Memory B cell (primary cell): ENCODE results near the gene TGFB3.

Source experiments
- ATAC-seq: fragments of 150-1000 bp; cut with Tn5 transposase; 2 replicates; pipeline ENCODE4 v1.10.0; 2021; ENCODE audit warnings: low read depth, mild to moderate bottlenecking, moderate library complexity
- DNase-seq, 2 donors: peaks; one replicate each; pipeline ENCODE4 v3.0.0; 2022; ENCODE audit warnings: low spot score in 2 of 2
- H3K27ac Mint-ChIP-seq: one replicate; pipeline ENCODE4 v1.8.0; 2022; ENCODE audit warnings: mild to moderate bottlenecking, moderate library complexity, mixed read lengths
- H3K27me3 Mint-ChIP-seq: one replicate; pipeline ENCODE4 v1.8.0; 2022; ENCODE audit warnings: mixed read lengths
- H3K36me3 Mint-ChIP-seq: one replicate; pipeline ENCODE4 v1.8.0; 2022; ENCODE audit warnings: mild to moderate bottlenecking, mixed read lengths
- H3K4me1 Mint-ChIP-seq: one replicate; pipeline ENCODE4 v1.8.0; 2022; ENCODE audit warnings: mixed read lengths
- H3K4me3 Mint-ChIP-seq: one replicate; pipeline ENCODE4 v1.8.0; 2022; ENCODE audit warnings: mild to moderate bottlenecking, moderate library complexity, mixed read lengths
- H3K9me3 Mint-ChIP-seq: one replicate; pipeline ENCODE4 v1.8.0; 2022; ENCODE audit warnings: mixed read lengths

Gene TGFB3

GRCh38 chr14:75999511-76000190 is 17.9 kb upstream of the TGFB3 start:
- Mint-ChIP-seq H3K4me1 (no peaks in the 10 kb centered on the region), H3K27me3 (no peaks in the 10 kb centered on the region), H3K4me3 (no peak overlapping the region), H3K27ac (no peak overlapping the region), H3K36me3 (peaks cover 48% of the 10 kb centered on the region), H3K9me3 (peaks cover 9% of the 10 kb centered on the region)
- DNase-seq (no peak), ATAC-seq (no peak)

GRCh38 chr14:75996488-75996887 is 14.7 kb upstream of the TGFB3 start:
- H3K4me1 Mint-ChIP-seq: peaks cover 5% of the 10 kb centered on the region
- no peaks in the 10 kb centered on the region for H3K9me3 Mint-ChIP-seq
- no peaks in the 10 kb centered on the region for H3K27me3 Mint-ChIP-seq
- no peak overlapping the region for H3K27ac Mint-ChIP-seq
- ATAC-seq: no peak
- H3K4me3 Mint-ChIP-seq: no peak overlapping the region
- peaks cover 33% of the 10 kb centered on the region for H3K36me3 Mint-ChIP-seq
- no peak for DNase-seq

DNA sequence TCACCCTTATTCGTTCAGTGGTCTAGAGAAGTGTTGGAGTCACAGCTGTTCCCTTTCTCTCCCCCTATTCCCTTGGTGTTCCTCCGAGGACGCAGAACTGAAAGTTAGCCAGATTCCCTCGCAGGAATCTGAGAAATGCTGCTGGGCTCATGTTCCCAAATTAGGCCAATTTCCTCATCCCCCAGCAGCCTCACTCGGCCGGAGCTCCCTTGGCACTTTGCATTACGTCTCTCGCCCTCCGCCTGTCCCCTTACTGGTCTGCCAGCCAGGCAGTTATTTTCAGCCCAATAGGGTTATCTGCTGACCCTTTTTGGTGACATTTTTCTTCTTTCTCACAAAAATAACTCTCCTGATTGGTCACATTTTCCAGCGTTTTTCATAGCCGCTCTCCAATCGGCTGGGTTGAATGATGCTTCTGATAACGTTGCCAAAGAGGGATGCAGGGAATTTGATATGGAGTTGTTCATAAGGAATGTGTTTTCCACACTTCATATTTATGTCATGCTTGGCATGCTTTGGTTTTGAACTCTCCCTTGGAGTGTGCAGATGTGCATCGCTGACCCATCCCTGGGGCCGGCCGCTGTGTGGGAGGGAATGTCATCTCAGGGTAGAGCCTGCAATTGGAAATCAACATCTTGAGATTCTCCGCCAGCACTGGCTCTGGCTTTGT is 13.7 kb upstream of the TGFB3 start:
- peaks cover 5% of the 10 kb centered on the region for H3K4me1 Mint-ChIP-seq
- H3K36me3 Mint-ChIP-seq: peaks cover 26% of the 10 kb centered on the region
- H3K9me3 Mint-ChIP-seq: no peaks in the 10 kb centered on the region
- no peak for ATAC-seq
- no peak for DNase-seq
- no peak overlapping the region for H3K4me3 Mint-ChIP-seq
- H3K27ac Mint-ChIP-seq: no peak overlapping the region
- H3K27me3 Mint-ChIP-seq: no peaks in the 10 kb centered on the region

GRCh38 chr14:75993567-75994041 is 11.8 kb upstream of the TGFB3 start:
- H3K27ac Mint-ChIP-seq: no peak overlapping the region
- no peaks in the 10 kb centered on the region for H3K9me3 Mint-ChIP-seq
- peaks cover 5% of the 10 kb centered on the region for H3K4me1 Mint-ChIP-seq
- no peak for ATAC-seq
- no peak overlapping the region for H3K4me3 Mint-ChIP-seq
- no peaks in the 10 kb centered on the region for H3K27me3 Mint-ChIP-seq
- H3K36me3 Mint-ChIP-seq: peaks cover 23% of the 10 kb centered on the region
- no peak for DNase-seq

DNA sequence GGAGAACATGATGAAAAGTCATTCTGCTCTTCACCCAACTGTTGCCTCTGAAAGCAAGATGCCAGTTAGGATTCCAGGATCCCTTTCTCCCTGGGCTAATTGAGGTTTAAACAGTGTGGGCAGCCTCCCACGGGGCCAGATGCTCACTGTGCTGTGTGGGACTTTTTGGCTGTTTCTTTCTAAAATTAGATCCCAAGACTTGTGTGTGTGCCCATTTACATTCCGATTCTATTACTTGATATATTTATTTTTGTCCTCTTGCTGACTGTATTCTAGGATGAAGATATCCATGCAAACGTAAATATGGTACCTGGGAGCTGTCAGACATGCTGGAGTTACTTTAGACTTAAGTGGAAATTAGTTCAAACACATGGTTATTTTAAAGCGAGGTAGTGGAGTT is 10.0 kb upstream of the TGFB3 start:
- no peak for DNase-seq
- H3K36me3 Mint-ChIP-seq: peaks cover 15% of the 10 kb centered on the region
- no peaks in the 10 kb centered on the region for H3K9me3 Mint-ChIP-seq
- no peak overlapping the region for H3K27ac Mint-ChIP-seq
- ATAC-seq: no peak
- H3K4me3 Mint-ChIP-seq: no peak overlapping the region
- H3K4me1 Mint-ChIP-seq: peaks cover 6% of the 10 kb centered on the region
- H3K27me3 Mint-ChIP-seq: no peaks in the 10 kb centered on the region

DNA sequence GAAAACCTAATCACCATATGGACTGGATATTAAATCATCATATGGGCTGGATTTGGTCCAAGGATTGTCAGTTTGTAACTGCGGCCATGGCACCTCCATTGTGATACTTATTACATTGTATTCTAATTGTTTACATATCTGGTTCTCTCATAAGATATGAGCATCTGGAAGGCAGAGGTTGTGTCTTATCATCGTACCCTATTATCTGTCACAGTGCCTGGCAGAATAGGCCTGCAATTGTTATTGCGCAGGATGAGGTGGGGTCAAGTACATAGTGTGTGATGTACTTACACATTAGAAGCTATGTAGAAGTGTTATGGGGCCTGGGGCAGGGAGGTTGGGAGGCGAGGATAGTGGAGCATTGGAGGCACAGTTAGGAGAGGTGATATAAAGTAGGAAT is 8.5 kb upstream of the TGFB3 start:
- H3K9me3 Mint-ChIP-seq: no peaks in the 10 kb centered on the region
- no peak for DNase-seq
- no peak overlapping the region for H3K4me3 Mint-ChIP-seq
- ATAC-seq: no peak
- peaks cover 8% of the 10 kb centered on the region for H3K36me3 Mint-ChIP-seq
- no peaks in the 10 kb centered on the region for H3K27me3 Mint-ChIP-seq
- H3K27ac Mint-ChIP-seq: no peak overlapping the region
- H3K4me1 Mint-ChIP-seq: peaks cover 14% of the 10 kb centered on the region

GRCh38 chr14:75989134-75989533 is 7.3 kb upstream of the TGFB3 start:
- DNase-seq (no peak), ATAC-seq (no peak)
- H3K27me3 Mint-ChIP-seq: no peaks in the 10 kb centered on the region
- H3K4me3 Mint-ChIP-seq: no peak overlapping the region
- no peak overlapping the region for H3K27ac Mint-ChIP-seq
- peaks cover 15% of the 10 kb centered on the region for H3K4me1 Mint-ChIP-seq
- no peaks in the 10 kb centered on the region for H3K9me3 Mint-ChIP-seq
- H3K36me3 Mint-ChIP-seq: peaks cover 5% of the 10 kb centered on the region

DNA sequence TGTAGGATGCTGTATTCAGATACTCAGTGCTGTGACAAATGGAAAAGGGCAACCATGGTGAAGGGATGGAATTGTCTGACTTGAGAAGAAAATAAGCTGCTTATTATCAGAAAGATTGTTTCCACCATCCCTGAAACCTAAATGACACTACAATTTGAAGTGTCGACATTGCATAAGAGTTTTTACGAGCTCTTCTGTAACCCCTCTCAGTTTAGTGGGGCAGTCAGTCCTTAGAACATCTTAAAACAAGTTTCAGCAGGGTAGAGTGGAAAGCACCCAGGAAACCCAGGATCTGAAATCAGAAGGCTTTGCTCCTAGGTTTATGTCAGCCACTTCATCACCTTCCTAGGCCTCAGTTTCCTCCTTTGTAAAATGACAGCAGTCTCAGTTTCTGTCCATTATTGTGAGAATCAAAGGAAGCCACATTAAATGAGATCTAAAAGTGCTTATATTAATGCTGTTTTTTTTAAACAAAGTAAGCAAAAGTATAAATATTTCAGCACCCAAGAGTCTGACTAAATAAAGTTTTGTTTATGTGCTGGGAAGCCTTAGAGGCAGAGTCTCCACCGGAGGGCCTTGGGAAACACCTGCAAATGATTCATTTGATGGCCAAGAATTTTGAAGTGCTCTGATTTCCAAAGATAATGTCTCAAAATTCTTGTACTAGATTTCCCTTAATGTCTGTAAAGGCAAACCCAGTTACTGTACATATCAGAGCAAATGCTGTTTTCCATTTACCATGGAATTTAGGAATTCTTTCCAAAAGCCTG is 5.6 kb upstream of the TGFB3 start:
- no peaks in the 10 kb centered on the region for H3K27me3 Mint-ChIP-seq
- no peaks in the 10 kb centered on the region for H3K9me3 Mint-ChIP-seq
- H3K27ac Mint-ChIP-seq: no peak overlapping the region
- peaks cover 10% of the 10 kb centered on the region for H3K4me1 Mint-ChIP-seq
- no peak for ATAC-seq
- no peak overlapping the region for H3K4me3 Mint-ChIP-seq
- H3K36me3 Mint-ChIP-seq: peaks cover 5% of the 10 kb centered on the region
- DNase-seq: no peak

GRCh38 chr14:75986439-75986765 is 4.6 kb upstream of the TGFB3 start:
- peaks cover 15% of the 10 kb centered on the region for H3K4me1 Mint-ChIP-seq
- DNase-seq: no peak
- no peaks in the 10 kb centered on the region for H3K27me3 Mint-ChIP-seq
- ATAC-seq: no peak
- peak overlapping the region; percentile 91 for H3K27ac Mint-ChIP-seq
- H3K36me3 Mint-ChIP-seq: peaks cover 5% of the 10 kb centered on the region
- no peaks in the 10 kb centered on the region for H3K9me3 Mint-ChIP-seq
- H3K4me3 Mint-ChIP-seq: peak overlapping the region; percentile 93

GRCh38 chr14:75985618-75986438 is 4.0 kb upstream of the TGFB3 start, which contains the start of gene IFT43:
Gene IFT43, plus strand, starts transcription at chr14:75985763. Its CDS starts 24 bp downstream, at chr14:75985787.
- Mint-ChIP-seq H3K9me3 (no peaks in the 10 kb centered on the region), H3K4me1 (peaks cover 21% of the 10 kb centered on the region), H3K4me3 (peak within 1 kb of the TSS; percentile 93), H3K36me3 (peaks cover 5% of the 10 kb centered on the region), H3K27ac (peak within 1 kb of the TSS; percentile 91), H3K27me3 (no peaks in the 10 kb centered on the region)
- ATAC-seq: peak; percentile 74
- peak; percentile 83 to 90 for DNase-seq

DNA sequence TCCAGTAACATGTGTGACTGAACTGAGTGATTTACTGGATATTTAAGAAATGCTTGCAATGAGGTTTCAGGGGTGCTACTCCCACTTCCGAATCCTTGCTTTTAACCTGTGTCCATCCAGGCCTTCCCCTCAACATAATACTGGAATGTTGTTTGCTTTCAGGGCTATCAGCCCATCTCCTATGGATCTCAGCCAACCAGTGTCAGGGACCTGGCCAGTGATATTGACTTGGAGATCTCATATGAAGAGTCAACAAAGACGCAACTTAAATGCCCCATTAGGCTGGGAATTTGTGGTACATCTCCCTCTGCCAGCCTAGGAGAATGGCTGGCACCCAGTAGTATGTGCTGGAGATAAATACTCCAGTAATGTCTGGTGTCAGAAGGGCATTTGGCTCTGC is 2.9 kb upstream of the TGFB3 start:
- Mint-ChIP-seq H3K4me1 (peaks cover 27% of the 10 kb centered on the region), H3K36me3 (no peaks in the 10 kb centered on the region), H3K27ac (peak overlapping the region; percentile 91), H3K27me3 (no peaks in the 10 kb centered on the region), H3K9me3 (no peaks in the 10 kb centered on the region), H3K4me3 (no peak overlapping the region)
- ATAC-seq: no peak
- DNase-seq: no peak

- Mint-ChIP-seq H3K27ac (no peak overlapping the region), H3K27me3 (no peaks in the 10 kb centered on the region), H3K9me3 (no peaks in the 10 kb centered on the region), H3K4me1 (peaks cover 40% of the 10 kb centered on the region), H3K4me3 (peak overlapping the region; percentile 88), H3K36me3 (no peaks in the 10 kb centered on the region)
- ATAC-seq: no peak
- DNase-seq: no peak
These were observed 1.2 kb upstream of the TGFB3 start for GRCh38 chr14:75983019-75983358.

GRCh38 chr14:75982266-75983018 is 647 bp upstream of the TGFB3 start:
- Mint-ChIP-seq H3K4me1 (peaks cover 45% of the 10 kb centered on the region), H3K4me3 (peak overlapping the region; percentile 88), H3K36me3 (no peaks in the 10 kb centered on the region), H3K27ac (peak overlapping the region; percentile 85), H3K27me3 (no peaks in the 10 kb centered on the region), H3K9me3 (no peaks in the 10 kb centered on the region)
- DNase-seq (peak; percentile 78 to 84), ATAC-seq (peak; percentile 65)
